HG03558 (cell line): ENCODE data around the gene RARRES2.
"Not testable (repeated sequence)": the region's sequence is repeated elsewhere in the genome, so short reads cannot be mapped to it uniquely, and the experiment has no call there.

ENCODE experiments used
- ATAC-seq: cut with Tn5 transposase; IDR thresholded peaks from one replicate; pipeline ENCODE4 v1.9.1; 2021; ENCODE audit warnings: moderate number of reproducible peaks; ENCODE audit not compliant: unreplicated experiment; ENCODE audit errors: extremely low read depth

Gene RARRES2

GRCh38 chr7:150323682-150324372 lies 17.6 kb downstream of the RARRES2 start:
- ATAC-seq, result no peak

GRCh38 chr7:150322833-150323681 lies 18.4 kb downstream of the RARRES2 start, which contains the start of the genes ACTR3C and LRRC61:
Gene ACTR3C, minus strand, starts transcription at chr7:150323545. Its CDS starts 28,249 bp downstream, at chr7:150295296.
Gene LRRC61, plus strand, starts transcription at chr7:150323355. Its CDS starts 13,507 bp downstream, at chr7:150336862.
- no peak for ATAC-seq

GRCh38 chr7:150322114-150322832 lies 19.2 kb downstream of the RARRES2 start:
- ATAC-seq, result no peak

GRCh38 chr7:150321788-150322113 lies 19.7 kb downstream of the RARRES2 start:
- no peak for ATAC-seq

GRCh38 chr7:150317748-150318444 lies 23.5 kb downstream of the RARRES2 start:
- no peak for ATAC-seq

GRCh38 chr7:150316987-150317386 lies 24.4 kb downstream of the RARRES2 start:
- ATAC-seq, result not testable (repeated sequence)

GRCh38 chr7:150314639-150315239 lies 26.7 kb downstream of the RARRES2 start:
- ATAC-seq, result no peak

GRCh38 chr7:150313870-150314269 lies 27.6 kb downstream of the RARRES2 start:
- no peak for ATAC-seq

GRCh38 chr7:150313367-150313809 lies 28.0 kb downstream of the RARRES2 start:
- no peak for ATAC-seq

- ATAC-seq, result not testable (repeated sequence)
These were observed 28.6 kb downstream of the RARRES2 start for GRCh38 chr7:150312649-150313366.

- no peak for ATAC-seq
These were observed 29.7 kb downstream of the RARRES2 start for GRCh38 chr7:150311711-150312110.

GRCh38 chr7:150311146-150311545 lies 30.3 kb downstream of the RARRES2 start:
- ATAC-seq, result no peak

- ATAC-seq, result no peak
These were observed 32.9 kb downstream of the RARRES2 start for GRCh38 chr7:150308575-150308974.

- no peak for ATAC-seq
These were observed 33.5 kb downstream of the RARRES2 start for GRCh38 chr7:150307904-150308303.

GRCh38 chr7:150307129-150307528 lies 34.3 kb downstream of the RARRES2 start:
- ATAC-seq, result no peak

GRCh38 chr7:150306377-150306776 lies 35.1 kb downstream of the RARRES2 start:
- not testable (repeated sequence) for ATAC-seq

- not testable (repeated sequence) for ATAC-seq
These were observed 35.5 kb downstream of the RARRES2 start for GRCh38 chr7:150305903-150306284.

GRCh38 chr7:150305259-150305902 lies 36.0 kb downstream of the RARRES2 start:
- not testable (repeated sequence) for ATAC-seq
